Lung (tissue), 12 donors: ENCODE results near the gene SLC45A1. TPM values are rescaled to one million over a fixed set of nuclear protein-coding genes. Genes with fewer than 3 reads are reported as not detected.

ENCODE experiments used
- ATAC-seq: fragments of 200-7000 bp; cut with Tn5 transposase; one replicate; pipeline ENCODE4 v1.9.1; 2020; ENCODE audit warnings: moderate number of reproducible peaks; ENCODE audit not compliant: insufficient read depth, low FRiP score
- DNase-seq, 3 donors: peaks; one replicate each; pipeline ENCODE4 v3.0.0-alpha.2; 2013 to 2017
- H3K27ac ChIP-seq, 2 donors: one replicate each; pipeline ENCODE4 v1.5.1; 2013; ENCODE audit warnings: mild to moderate bottlenecking in 2 of 2, moderate library complexity in 2 of 2, control low read depth in 1 of 2, inconsistent platforms in 1 of 2, low read depth in 1 of 2, low read length in 1 of 2
- H3K27me3 ChIP-seq, 3 donors: one replicate each; pipeline ENCODE4 v1.5.1; 2013; ENCODE audit warnings: low read length in 2 of 3; ENCODE audit not compliant: control insufficient read depth in 3 of 3, insufficient read depth in 3 of 3
- H3K36me3 ChIP-seq, 4 donors: one replicate each; pipeline ENCODE4 v1.5.1; 2013; ENCODE audit warnings: low read length in 4 of 4, mild to moderate bottlenecking in 1 of 4, moderate library complexity in 1 of 4; ENCODE audit not compliant: control insufficient read depth in 4 of 4, insufficient read depth in 4 of 4
- H3K4me1 ChIP-seq, 5 donors: one replicate each; pipeline ENCODE4 v1.5.1; 2013; ENCODE audit warnings: low read length in 5 of 5, mild to moderate bottlenecking in 2 of 5, moderate library complexity in 1 of 5; ENCODE audit not compliant: control insufficient read depth in 5 of 5, insufficient read depth in 5 of 5
- H3K4me3 ChIP-seq: one replicate; pipeline ENCODE4 v1.5.1; 2013; ENCODE audit warnings: mild to moderate bottlenecking, control low read depth, moderate library complexity
- H3K9ac ChIP-seq, 2 donors: one replicate each; pipeline ENCODE4 v1.5.1; 2013; ENCODE audit warnings: low read length in 2 of 2, control low read depth in 1 of 2; ENCODE audit not compliant: insufficient read depth in 1 of 2
- H3K9me3 ChIP-seq, 4 donors: one replicate each; pipeline ENCODE4 v1.5.1; 2013; ENCODE audit warnings: low read length in 3 of 4, mild to moderate bottlenecking in 1 of 4, moderate library complexity in 1 of 4; ENCODE audit not compliant: control insufficient read depth in 4 of 4, insufficient read depth in 3 of 4
- CTCF ChIP-seq: IDR thresholded peaks from 2 replicates; pipeline ENCODE4 v1.5.1; 2012; ENCODE audit warnings: mild to moderate bottlenecking; ENCODE audit errors: control extremely low read depth, extremely low read depth
- WGBS, 2 donors: extraction: QIAGEN DNeasy Blood & Tissue Kit; methylation state at CpG; one replicate each; pipeline ENCODE4 v1.1.7; 2013; 5-methylcytosine and 5-hydroxymethylcytosine counted together
- polyA plus RNA-seq, 2 donors: library from polyadenylated mRNA; stranded (reverse); fragments of 200-250 nt; gene quantifications; one replicate each; pipeline ENCODE4 v1.2.1, GENCODE V29; 2013
- total RNA-seq, 2 donors: library from RNA; depleted of rRNA in 1 of 2; stranded (reverse); fragments of >200 nt in 1 of 2; gene quantifications; one replicate each; pipeline ENCODE4 v1.2.1, GENCODE V29; 2014 to 2021
- donor health status: control.
- donor health status: control.
- donor health status: Bipolar disorder and iron deficiency.
- donor health status: healthy.
- donor health status: DM: yes; HTN: yes; CAD: no.

The SLC45A1 gene
- total and polyA plus RNA-seq, 4 donors: 0.74 to 1.6 (median 1.1) TPM

GRCh38 chr1:8354038-8354437 is 36.1 kb downstream of the SLC45A1 start:
- Histone ChIP-seq H3K27ac (no peak overlapping the region), H3K9me3 (no peaks in the 10 kb centered on the region), H3K36me3 (peaks cover 8 to 52% (median 41%) of the 10 kb centered on the region in 4 donors), H3K4me1 (peaks cover 0 to 23% (median 0%) of the 10 kb centered on the region in 5 donors), H3K9ac (no peak overlapping the region), H3K4me3 (no peak overlapping the region), H3K27me3 (no peaks in the 10 kb centered on the region)
- WGBS, 2 donors: 86 to 90% methylated on average over 8 of the region's 8 CpGs
- no peak for TF ChIP-seq CTCF
- ATAC-seq: no peak
- DNase-seq: no peak

GRCh38 chr1:8355439-8356255 is 37.7 kb downstream of the SLC45A1 start:
- Histone ChIP-seq H3K4me1 (peaks cover 0 to 18% (median 0%) of the 10 kb centered on the region in 5 donors), H3K4me3 (no peak overlapping the region), H3K27me3 (no peaks in the 10 kb centered on the region), H3K27ac (no peak overlapping the region), H3K9ac (no peak overlapping the region), H3K9me3 (no peaks in the 10 kb centered on the region), H3K36me3 (peaks cover 14 to 67% (median 48%) of the 10 kb centered on the region in 4 donors)
- ATAC-seq: no peak
- WGBS, 2 donors: 93% methylated on average over 24 of the region's 24 CpGs
- DNase-seq: no peak
- TF ChIP-seq CTCF: no peak

- Histone ChIP-seq H3K27me3 (no peaks in the 10 kb centered on the region), H3K9me3 (no peaks in the 10 kb centered on the region), H3K4me3 (no peak overlapping the region), H3K4me1 (peaks cover 0 to 18% (median 0%) of the 10 kb centered on the region in 5 donors), H3K27ac (no peak overlapping the region), H3K9ac (no peak overlapping the region), H3K36me3 (peaks cover 14 to 76% (median 54%) of the 10 kb centered on the region in 4 donors)
- ATAC-seq (no peak), DNase-seq (no peak)
- WGBS, 2 donors: 93 to 97% methylated on average over 27 of the region's 27 CpGs
- no peak for TF ChIP-seq CTCF
Observed at GRCh38 chr1:8356256-8357209, 38.6 kb downstream of the SLC45A1 start.
